Lung (tissue), 16 donors: ENCODE measurements around the gene CLDN10. TPM values are rescaled to one million over a fixed set of nuclear protein-coding genes. Genes with fewer than 3 reads are reported as not detected.

ENCODE experiments used
- ATAC-seq: fragments of 200-7000 bp; cut with Tn5 transposase; one replicate; pipeline ENCODE4 v1.9.1; 2020; ENCODE audit warnings: moderate number of reproducible peaks; ENCODE audit not compliant: insufficient read depth, low FRiP score
- DNase-seq, 3 donors: peaks; one replicate each; pipeline ENCODE4 v3.0.0-alpha.2; 2013 to 2017
- H3K27ac ChIP-seq, 2 donors: one replicate each; pipeline ENCODE4 v1.5.1; 2013; ENCODE audit warnings: mild to moderate bottlenecking in 2 of 2, moderate library complexity in 2 of 2, control low read depth in 1 of 2, inconsistent platforms in 1 of 2, low read depth in 1 of 2, low read length in 1 of 2
- H3K27me3 ChIP-seq, 3 donors: one replicate each; pipeline ENCODE4 v1.5.1; 2013; ENCODE audit warnings: low read length in 2 of 3; ENCODE audit not compliant: control insufficient read depth in 3 of 3, insufficient read depth in 3 of 3
- H3K36me3 ChIP-seq, 4 donors: one replicate each; pipeline ENCODE4 v1.5.1; 2013; ENCODE audit warnings: low read length in 4 of 4, mild to moderate bottlenecking in 1 of 4, moderate library complexity in 1 of 4; ENCODE audit not compliant: control insufficient read depth in 4 of 4, insufficient read depth in 4 of 4
- H3K4me1 ChIP-seq, 5 donors: one replicate each; pipeline ENCODE4 v1.5.1; 2013; ENCODE audit warnings: low read length in 5 of 5, mild to moderate bottlenecking in 2 of 5, moderate library complexity in 1 of 5; ENCODE audit not compliant: control insufficient read depth in 5 of 5, insufficient read depth in 5 of 5
- H3K4me3 ChIP-seq: one replicate; pipeline ENCODE4 v1.5.1; 2013; ENCODE audit warnings: mild to moderate bottlenecking, control low read depth, moderate library complexity
- H3K9ac ChIP-seq, 2 donors: one replicate each; pipeline ENCODE4 v1.5.1; 2013; ENCODE audit warnings: low read length in 2 of 2, control low read depth in 1 of 2; ENCODE audit not compliant: insufficient read depth in 1 of 2
- H3K9me3 ChIP-seq, 4 donors: one replicate each; pipeline ENCODE4 v1.5.1; 2013; ENCODE audit warnings: low read length in 3 of 4, mild to moderate bottlenecking in 1 of 4, moderate library complexity in 1 of 4; ENCODE audit not compliant: control insufficient read depth in 4 of 4, insufficient read depth in 3 of 4
- CTCF ChIP-seq: IDR thresholded peaks from 2 replicates; pipeline ENCODE4 v1.5.1; 2012; ENCODE audit warnings: mild to moderate bottlenecking; ENCODE audit errors: control extremely low read depth, extremely low read depth
- WGBS, 2 donors: extraction: QIAGEN DNeasy Blood & Tissue Kit; methylation state at CpG; one replicate each; pipeline ENCODE4 v1.1.7; 2013; 5-methylcytosine and 5-hydroxymethylcytosine counted together
- long read RNA-seq, 5 donors: transcript quantifications; one replicate each; lab custom pipeline, GENCODE V29; 2026
- polyA plus RNA-seq, 2 donors: library from polyadenylated mRNA; stranded (reverse); fragments of 200-250 nt; gene quantifications; one replicate each; pipeline ENCODE4 v1.2.1, GENCODE V29; 2013
- total RNA-seq, 2 donors: library from RNA; depleted of rRNA in 1 of 2; stranded (reverse); fragments of >200 nt in 1 of 2; gene quantifications; one replicate each; pipeline ENCODE4 v1.2.1, GENCODE V29; 2014 to 2021
- donor health status: control.
- donor health status: control.
- donor health status: Bipolar disorder and iron deficiency.
- donor health status: healthy.
- donor health status: DM: yes; HTN: yes; CAD: no.

Gene CLDN10
- 1 to 10 TPM; 4.4 to 4.7 TPM for total RNA-seq
- 10 to 100 TPM in 1 of 2 donors, 1 to 10 TPM in 1; 3.0 to 14.5 TPM for polyA plus RNA-seq
- long read RNA-seq, donor 1, partial matches to known transcripts: 18 of 25 reads
- long read RNA-seq, donor 1, other reads (novel, unspliced or antisense): 5 of 25 reads
- long read RNA-seq, donor 2: 0 reads
- long read RNA-seq, donor 3, partial matches to known transcripts: 10 of 10 reads
- long read RNA-seq, donor 3, other reads (novel, unspliced or antisense): 0 of 10 reads
- long read RNA-seq, donor 4: 0 reads
- long read RNA-seq, donor 5, partial matches to known transcripts: 7 of 11 reads
- long read RNA-seq, donor 5, other reads (novel, unspliced or antisense): 0 of 11 reads

- ATAC-seq: no peak
- peak; percentile 42 to 76 (median 53) for DNase-seq
- no peak for TF ChIP-seq CTCF
- no peak within 1 kb of the TSS for H3K9ac ChIP-seq
- no peaks in the 10 kb centered on the region for H3K36me3 ChIP-seq
- peaks cover 0 to 10% (median 4%) of the 10 kb centered on the region in 5 donors for H3K4me1 ChIP-seq
- H3K4me3 ChIP-seq: no peak within 1 kb of the TSS
- no peak within 1 kb of the TSS for H3K27ac ChIP-seq
- peaks cover 0 to 7% (median 0%) of the 10 kb centered on the region in 4 donors for H3K9me3 ChIP-seq
- H3K27me3 ChIP-seq: peaks cover 6 to 36% (median 27%) of the 10 kb centered on the region in 3 donors
- 2 to 5% methylated on average over 54 to 70 of the region's 70 CpGs for WGBS, 2 donors
These were observed at the start of gene CLDN10 for GRCh38 chr13:95552539-95553441. Gene CLDN10, plus strand, starts transcription at chr13:95552720. Its CDS starts 34 bp downstream, at chr13:95552754.

GRCh38 chr13:95503662-95504061 lies 48.9 kb upstream of the CLDN10 start:
- Histone ChIP-seq H3K36me3 (no peaks in the 10 kb centered on the region), H3K27me3 (peaks cover 0 to 3% (median 0%) of the 10 kb centered on the region in 3 donors), H3K9me3 (peaks cover 0 to 4% (median 0%) of the 10 kb centered on the region in 4 donors), H3K4me1 (no peaks in the 10 kb centered on the region), H3K4me3 (no peak overlapping the region), H3K27ac (no peak overlapping the region), H3K9ac (no peak overlapping the region)
- 77 to 93% methylated on average over 1 of the region's 1 CpG for WGBS, 2 donors
- DNase-seq (no peak), ATAC-seq (no peak)
- no peak for TF ChIP-seq CTCF

- no peaks in the 10 kb centered on the region for H3K4me1 ChIP-seq
- no peak overlapping the region for H3K9ac ChIP-seq
- peaks cover 0 to 4% (median 0%) of the 10 kb centered on the region in 4 donors for H3K9me3 ChIP-seq
- no peak overlapping the region for H3K27ac ChIP-seq
- H3K4me3 ChIP-seq: no peak overlapping the region
- DNase-seq (no peak), ATAC-seq (peak; percentile 88)
- 56 to 77% methylated on average over 3 of the region's 3 CpGs for WGBS, 2 donors
- TF ChIP-seq CTCF: no peak
- H3K27me3 ChIP-seq: peaks cover 0 to 3% (median 0%) of the 10 kb centered on the region in 3 donors
- H3K36me3 ChIP-seq: no peaks in the 10 kb centered on the region
These were observed 47.3 kb upstream of the CLDN10 start for GRCh38 chr13:95505265-95505664.
